K562 (cell line): Measurements from ENCODE around the gene TJP3. TPM values are rescaled to one million over a fixed set of nuclear protein-coding genes. Genes with fewer than 3 reads are reported as not detected.
A peak's percentile ranks its signal among the peaks of the same experiment; 100 is the strongest.

Source experiments
- BCOR ChIP-seq: fragments of 450-650 bp; IDR thresholded peaks from 2 replicates; pipeline ENCODE4 v1.6.1; 2016
- CSDE1 ChIP-seq, 2 experiments: fragments of 450-650 bp; IDR thresholded peaks; 2 replicates each; pipeline ENCODE4 v1.6.1; 2016; ENCODE audit warnings: mild to moderate bottlenecking in 1 of 2
- EWSR1 ChIP-seq: fragments of 450-650 bp; IDR thresholded peaks from 2 replicates; pipeline ENCODE4 v1.6.1; 2018; ENCODE audit warnings: borderline replicate concordance, mild to moderate bottlenecking, low read depth, moderate library complexity; ENCODE audit not compliant: partially characterized antibody
- GTF2A2 ChIP-seq: IDR thresholded peaks from 2 replicates; pipeline ENCODE4 v1.6.1; 2016; ENCODE audit warnings: mild to moderate bottlenecking, missing genetic modification characterization, missing compliant biosample characterization
- KLF13 ChIP-seq: fragments of 450-650 bp; IDR thresholded peaks from 2 replicates; pipeline ENCODE4 v1.6.1; 2016; ENCODE audit warnings: missing genetic modification characterization, low read depth, mild to moderate bottlenecking, missing compliant biosample characterization, moderate library complexity, borderline replicate concordance
- MBD1 ChIP-seq: fragments of 250-450 bp; sonication (Bioruptor Pico); IDR thresholded peaks from 2 replicates; pipeline ENCODE4 v1.8.0; 2022; ENCODE audit warnings: inconsistent platforms
- PURB ChIP-seq: sonication (generic); formaldehyde crosslinking; IDR thresholded peaks from 2 replicates; pipeline ENCODE4 v1.9.0; 2021; ENCODE audit warnings: low read depth, mild to moderate bottlenecking, missing genetic modification reagents
- SMAD1 ChIP-seq: fragments of 150-350 bp; IDR thresholded peaks from 2 replicates; pipeline ENCODE4 v1.6.1; 2014; ENCODE audit warnings: low read length, low read depth; ENCODE audit not compliant: partially characterized antibody
- SMAD4 ChIP-seq: fragments of 250-450 bp; sonication (Bioruptor Pico); conservative IDR thresholded peaks from 2 replicates; pipeline ENCODE4 v1.8.0; 2021; ENCODE audit warnings: inconsistent platforms, mild to moderate bottlenecking, moderate library complexity
- SMARCB1 ChIP-seq: IDR thresholded peaks from 2 replicates; pipeline ENCODE4 v1.6.1; 2011; ENCODE audit warnings: improper control_type of control experiment, low read depth; ENCODE audit not compliant: insufficient read length
- SREBF2 ChIP-seq: sonication (generic); formaldehyde crosslinking; IDR thresholded peaks from 2 replicates; pipeline ENCODE4 v1.4.0; 2020; ENCODE audit warnings: mild to moderate bottlenecking, missing genetic modification reagents
- THAP12 ChIP-seq: fragments of 250-450 bp; sonication (Bioruptor Pico); IDR thresholded peaks from 2 replicates; pipeline ENCODE4 v1.9.0; 2021; ENCODE audit warnings: mild to moderate bottlenecking, inconsistent platforms
- TOE1 ChIP-seq, 2 experiments: fragments of 450-650 bp in 1 of 2; sonication (generic) in 1 of 2; formaldehyde crosslinking in 1 of 2; IDR thresholded peaks; 2 replicates each; pipeline versions ENCODE4 v1.7.1 to v1.8.0; 2016 to 2022; ENCODE audit warnings: borderline replicate concordance in 2 of 2, mild to moderate bottlenecking in 2 of 2, antibody characterized with exemption in 1 of 2, inconsistent platforms in 1 of 2, low read depth in 1 of 2, missing genetic modification reagents in 1 of 2, moderate library complexity in 1 of 2
- ZBTB2 ChIP-seq: fragments of 450-650 bp; IDR thresholded peaks from 2 replicates; pipeline ENCODE4 v1.6.1; 2016; ENCODE audit warnings: antibody characterized with exemption
- ZFPM2 ChIP-seq: fragments of 250-450 bp; sonication (Bioruptor Pico); IDR thresholded peaks from 2 replicates; pipeline ENCODE4 v1.5.1; 2022; ENCODE audit warnings: mild to moderate bottlenecking
- ZNF277 ChIP-seq: fragments of 250-450 bp; sonication (Bioruptor Pico); IDR thresholded peaks from 2 replicates; pipeline ENCODE4 v1.8.0; 2022; ENCODE audit warnings: inconsistent platforms, mild to moderate bottlenecking, moderate library complexity, borderline replicate concordance
- ZNF449 ChIP-seq: fragments of 250-450 bp; sonication (Bioruptor Pico); IDR thresholded peaks from 2 replicates; pipeline ENCODE4 v1.8.0; 2022; ENCODE audit warnings: moderate library complexity, mild to moderate bottlenecking, inconsistent platforms
- ZNF695 ChIP-seq: fragments of 450-650 bp; formaldehyde crosslinking; IDR thresholded peaks from 2 replicates; pipeline ENCODE4 v1.4.0; 2020; ENCODE audit warnings: mild to moderate bottlenecking, moderate library complexity
- polyA plus RNA-seq, 8 experiments: library from polyadenylated mRNA; depleted of rRNA in 4 of 8; stranded (reverse) in 5 of 8; unstranded in 3 of 8; fragments of >200 nt; fragmentation: Nextera tagmentation in 2 of 8; fragmentation: Illumina TruSeq in 1 of 8; extraction: Ambion mirVana in 2 of 8; extraction: Trizol in 1 of 8; gene quantifications; 2 replicates each; pipeline versions ENCODE4 v1.2.1 to v1.2.3, GENCODE V29; 2011 to 2014; ENCODE audit warnings: inconsistent platforms in 1 of 8, missing spikeins in 1 of 8
- total RNA-seq, 7 experiments: library from RNA; depleted of rRNA in 6 of 7; stranded (reverse); fragments of >200 nt in 6 of 7; fragmentation: Illumina TruSeq in 2 of 7; extraction: Trizol in 2 of 7; gene quantifications; 2 replicates each; pipeline versions ENCODE4 v1.2.1 to v1.2.3, GENCODE V29; 2011 to 2021; ENCODE audit warnings: low replicate concordance in 1 of 7

Gene TJP3
- total and polyA plus RNA-seq, 9 of the 15 experiments (the other 6 are each of a cell fraction or from before 2014, with no cell fraction given) = 0.11 to 2.4 (median 0.57) TPM; not detected in 1

GRCh38 chr19:3665681-3666544 lies 42.3 kb upstream of the TJP3 start (continued):
- no peak for TF ChIP-seq KLF13 (tag)
- no peak for TF ChIP-seq SMARCB1
- no peak for TF ChIP-seq MBD1 (CRISPR knock-in tag)
- 0 out of 2 replicates have a peak, but pooled peaks have one; percentile 10 for TF ChIP-seq ZBTB2
- no peak for TF ChIP-seq EWSR1
- TF ChIP-seq ZNF449 (CRISPR knock-in tag) = no peak
- TF ChIP-seq GTF2A2 (tag) = no peak
- TF ChIP-seq CSDE1 (IDR thresholded peaks at IDR 0.05) = no peak
- TF ChIP-seq ZNF277 (CRISPR knock-in tag) = no peak
- TF ChIP-seq SMAD1 = no peak
- no peak for TF ChIP-seq TOE1 (IDR thresholded peaks at IDR 0.05; ENCODE audit: borderline replicate concordance)
- TF ChIP-seq TOE1 (CRISPR knock-in tag; IDR thresholded peaks at IDR 0.05; ENCODE audit: borderline replicate concordance, low read depth) = no peak
- peak; percentile 12; the same call in 1 of the 2 replicates for TF ChIP-seq BCOR
- TF ChIP-seq ZNF695 (CRISPR knock-in tag) = no peak
- TF ChIP-seq ZFPM2 (CRISPR knock-in tag) = no peak
- TF ChIP-seq PURB (CRISPR knock-in tag) = no peak
- TF ChIP-seq SMAD4 (CRISPR knock-in tag) = no peak
- no peak for TF ChIP-seq THAP12 (CRISPR knock-in tag)
- no peak for TF ChIP-seq SREBF2 (CRISPR knock-in tag)
